C1 segment of cervical spinal cord (tissue), 14 donors: Measurements from ENCODE around the gene RHBDD2.
"Not testable (repeated sequence)": the region's sequence is repeated elsewhere in the genome, so short reads cannot be mapped to it uniquely, and the experiment has no call there.

ENCODE experiments used
- DNase-seq, 14 donors: peaks; one replicate each; lab custom pipeline; 2025; lab: John Stamatoyannopoulos, UW

The RHBDD2 gene

GRCh38 chr7:75889223-75889825 is 10.5 kb downstream of the RHBDD2 start:
- no peak for DNase-seq

GRCh38 chr7:75889826-75890225 is 11.0 kb downstream of the RHBDD2 start:
- peak in 1 of 14 donors; percentile 1 for DNase-seq

- DNase-seq, result not testable (repeated sequence)
These were observed 12.4 kb downstream of the RHBDD2 start for GRCh38 chr7:75891237-75891636.

GRCh38 chr7:75891815-75892411 is 13.1 kb downstream of the RHBDD2 start:
- no peak for DNase-seq

GRCh38 chr7:75892634-75893272 is 13.9 kb downstream of the RHBDD2 start:
- no peak for DNase-seq

- no peak for DNase-seq
These were observed 18.0 kb downstream of the RHBDD2 start for GRCh38 chr7:75896803-75897327.

GRCh38 chr7:75900617-75901315 is 21.9 kb downstream of the RHBDD2 start:
- no peak for DNase-seq

GRCh38 chr7:75905785-75906604 is 27.2 kb downstream of the RHBDD2 start:
- DNase-seq, result peak in 13 of 14 donors; percentile 12 to 84 (median 53)

GRCh38 chr7:75906991-75907667 is 28.3 kb downstream of the RHBDD2 start:
- no peak for DNase-seq

- DNase-seq, result not testable (repeated sequence)
These were observed 28.8 kb downstream of the RHBDD2 start for GRCh38 chr7:75907668-75908039.

GRCh38 chr7:75909521-75910132 is 30.8 kb downstream of the RHBDD2 start:
- no peak for DNase-seq

- DNase-seq, result not testable (repeated sequence)
These were observed 32.4 kb downstream of the RHBDD2 start for GRCh38 chr7:75911186-75911585.

GRCh38 chr7:75913437-75913836 is 34.6 kb downstream of the RHBDD2 start:
- DNase-seq, result no peak

GRCh38 chr7:75914169-75914654 is 35.4 kb downstream of the RHBDD2 start:
- peak in 1 of 14 donors; percentile 32 for DNase-seq

GRCh38 chr7:75914655-75915415 is 36.0 kb downstream of the RHBDD2 start, which contains the start of gene POR:
POR (plus strand) TSS chr7:75915155; CDS start chr7:75954002, 38,847 bp downstream.
- peak; percentile 51 to 99 (median 94) for DNase-seq

- DNase-seq, result peak in 6 of 14 donors; percentile 1 to 50 (median 28)
These were observed 36.8 kb downstream of the RHBDD2 start for GRCh38 chr7:75915416-75916156.

GRCh38 chr7:75916259-75916658 is 37.4 kb downstream of the RHBDD2 start:
- no peak for DNase-seq
